NCI-H2196 treated with DMSO at 0.1 percent for 48 hours (cell line): ENCODE measurements around the gene OTOF.

Experiments
- DNase-seq: peaks from one replicate; lab custom pipeline; 2025; ENCODE audit not compliant: unreplicated experiment; lab: John Stamatoyannopoulos, UW

Gene OTOF

DNA sequence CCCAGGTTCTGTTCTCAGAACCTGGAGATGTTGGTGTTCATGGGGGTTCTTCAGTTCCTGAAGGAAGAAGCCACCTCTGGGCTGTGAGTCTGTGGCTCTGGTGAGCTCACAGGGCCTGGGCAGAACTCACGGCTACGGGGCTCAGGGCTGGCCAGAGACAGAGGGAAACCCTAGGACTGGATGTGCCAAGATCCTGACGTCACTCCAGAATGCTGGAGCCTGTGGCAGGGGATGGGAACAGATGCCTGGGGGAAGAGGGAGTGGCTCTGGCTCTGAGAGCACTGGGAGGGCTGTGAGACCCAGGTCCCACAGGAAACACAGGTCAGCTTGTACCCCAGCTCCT lies at the start of gene OTOF:
Gene OTOF (minus strand): TSS at position 214 of the 343 bp plus-strand sequence.
- no peak for DNase-seq

DNA sequence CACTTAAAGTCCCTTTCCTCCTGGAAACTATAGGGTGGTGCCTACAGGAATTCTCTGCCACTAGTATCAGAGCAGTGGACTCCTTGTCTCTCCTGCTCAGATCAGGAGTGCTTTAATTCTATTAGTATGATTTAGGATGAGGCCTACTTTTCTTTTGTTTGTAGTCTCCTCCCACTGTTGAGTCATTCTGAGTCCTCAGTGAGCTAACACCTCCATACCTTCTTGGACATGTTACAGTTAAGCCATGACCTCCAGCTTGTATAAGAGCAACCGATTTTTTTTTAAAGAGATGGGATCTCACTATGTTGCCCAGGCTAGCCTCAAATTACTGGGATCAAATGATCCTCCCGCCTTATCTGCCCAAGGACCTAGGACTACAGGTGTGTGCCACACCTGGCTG lies 48.7 kb upstream of the OTOF start:
- no peak for DNase-seq

DNA sequence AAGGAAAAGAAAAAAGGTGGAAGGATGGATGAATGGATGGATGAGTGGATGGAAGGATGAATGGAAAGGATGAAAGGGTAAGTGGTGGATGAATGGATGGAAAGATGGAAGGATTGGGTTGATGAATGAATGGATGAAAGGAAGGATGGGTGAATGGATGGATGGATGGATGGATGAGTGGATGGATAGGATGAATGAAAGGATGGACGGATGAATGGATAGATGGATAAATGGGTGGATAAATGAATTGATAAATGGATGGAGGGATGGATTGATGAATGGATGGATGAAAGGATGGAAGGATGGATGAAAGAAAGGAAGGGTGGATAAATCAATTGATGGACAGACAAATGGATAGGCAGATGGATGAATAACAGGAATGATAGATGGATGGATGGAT lies 48.2 kb upstream of the OTOF start:
- no peak for DNase-seq

DNA sequence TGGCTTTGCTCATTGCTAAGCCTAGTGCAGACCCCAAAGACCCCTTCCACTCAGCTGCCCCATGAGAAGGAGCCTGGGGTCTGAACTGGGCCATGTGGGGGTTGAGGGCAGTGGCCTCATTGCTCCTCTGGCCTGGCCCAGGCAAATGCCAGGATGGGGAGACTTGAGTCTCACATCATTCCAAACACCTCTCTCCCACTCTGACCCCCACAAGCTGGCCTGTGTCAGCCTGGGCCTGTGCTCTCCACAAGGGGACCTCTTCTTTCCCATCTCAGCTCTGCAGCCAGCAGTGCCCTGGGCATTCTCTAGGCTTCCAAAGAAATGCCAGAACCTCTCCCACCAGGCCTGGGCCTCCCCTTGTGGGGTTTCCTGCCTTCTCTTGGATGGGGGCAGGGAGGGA lies 45.8 kb upstream of the OTOF start:
- no peak for DNase-seq

DNA sequence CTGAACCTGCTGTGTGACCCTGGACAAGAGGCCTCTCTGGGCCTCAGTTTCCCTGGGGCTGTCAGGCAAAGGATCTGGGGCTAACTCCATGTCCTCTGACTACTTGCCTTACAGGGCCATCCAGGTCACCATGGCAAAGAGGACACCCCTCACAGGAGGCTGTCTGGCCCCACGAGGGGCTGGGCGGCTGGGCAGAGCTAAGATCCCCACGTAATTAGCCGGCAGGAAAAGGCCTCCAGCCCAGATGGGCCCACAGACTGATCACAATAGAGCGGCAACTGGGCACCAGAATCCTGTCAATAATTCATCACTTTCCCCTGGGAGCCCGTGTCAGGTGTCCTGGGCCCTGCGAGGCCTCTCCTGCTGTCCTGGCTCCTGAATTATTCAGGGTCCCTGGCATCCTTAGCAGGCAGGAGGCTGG lies 44.8 kb upstream of the OTOF start:
- no peak for DNase-seq

DNA sequence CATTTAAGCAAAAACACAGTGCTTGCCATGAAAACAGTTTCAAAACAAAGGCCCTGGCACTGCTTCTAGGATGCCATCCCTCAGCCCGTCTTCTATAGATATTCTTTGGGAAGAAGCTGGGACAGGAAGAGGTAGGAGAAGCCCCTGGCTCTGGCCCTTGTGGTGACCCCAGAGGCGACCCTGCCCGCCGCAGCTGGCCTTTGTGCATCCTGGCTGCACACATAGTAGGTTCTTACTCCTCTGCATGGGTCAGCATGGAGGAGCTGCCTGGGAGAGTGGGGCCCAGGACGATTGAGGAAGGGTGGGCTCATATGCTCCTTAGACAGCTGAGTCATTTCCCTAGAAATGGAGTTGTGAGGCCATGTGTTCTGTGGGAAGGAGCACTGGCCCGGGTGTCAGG lies 44.4 kb upstream of the OTOF start:
- DNase-seq: no peak

DNA sequence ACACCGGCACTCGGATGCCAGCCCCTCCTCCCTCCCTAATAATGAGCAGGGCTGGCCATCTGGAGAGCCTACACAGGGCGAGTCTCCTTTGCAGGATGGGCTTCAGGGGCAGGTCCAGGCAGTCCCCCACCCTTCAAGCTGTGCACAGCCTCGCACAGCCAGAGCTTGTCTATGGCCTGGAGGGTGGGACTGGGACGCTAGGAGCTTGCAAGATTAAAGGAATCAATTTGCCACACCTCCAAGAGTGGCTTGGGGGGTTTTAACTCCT lies 43.9 kb upstream of the OTOF start:
- no peak for DNase-seq

DNA sequence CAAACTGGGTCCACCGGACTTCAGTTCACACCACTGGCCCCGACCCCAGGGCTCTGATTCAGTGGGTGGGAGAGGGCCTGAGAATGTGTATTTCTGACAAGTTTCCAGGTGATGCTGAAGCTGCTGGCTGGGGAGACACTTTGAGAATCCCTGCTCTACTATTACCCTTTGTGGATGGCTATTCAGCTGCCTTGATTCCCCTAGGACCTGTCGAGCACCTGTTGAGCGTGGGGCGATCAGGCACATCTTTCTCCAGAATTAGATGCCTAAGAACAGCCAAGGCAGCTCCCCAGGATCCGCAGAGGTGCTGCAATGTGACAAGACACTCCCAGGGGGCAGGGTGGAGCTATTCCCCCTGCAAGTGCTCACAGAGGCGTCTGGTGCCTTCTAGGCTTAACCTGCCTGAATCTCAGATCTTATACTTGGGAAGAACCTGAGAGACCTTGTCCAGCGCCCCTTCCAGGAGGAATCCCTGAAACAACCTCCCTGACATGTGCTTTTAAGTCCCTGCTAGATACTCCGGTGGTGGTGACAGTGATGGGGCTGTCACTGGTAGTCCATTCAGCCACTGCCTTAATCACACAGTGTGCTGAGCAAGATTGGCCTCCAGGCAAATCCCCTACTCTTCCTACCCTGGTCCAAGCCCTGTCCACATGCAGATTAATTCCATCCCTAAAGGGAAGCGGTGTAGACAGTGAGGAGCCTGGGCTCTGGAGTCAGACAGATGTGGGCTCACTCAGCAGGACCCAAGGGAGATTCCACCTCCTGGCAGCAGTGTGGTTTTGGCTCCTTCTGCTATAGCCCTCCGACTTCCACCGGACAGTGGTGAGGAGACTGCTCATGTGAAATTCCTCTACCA lies 43.4 kb upstream of the OTOF start:
- DNase-seq: no peak

DNA sequence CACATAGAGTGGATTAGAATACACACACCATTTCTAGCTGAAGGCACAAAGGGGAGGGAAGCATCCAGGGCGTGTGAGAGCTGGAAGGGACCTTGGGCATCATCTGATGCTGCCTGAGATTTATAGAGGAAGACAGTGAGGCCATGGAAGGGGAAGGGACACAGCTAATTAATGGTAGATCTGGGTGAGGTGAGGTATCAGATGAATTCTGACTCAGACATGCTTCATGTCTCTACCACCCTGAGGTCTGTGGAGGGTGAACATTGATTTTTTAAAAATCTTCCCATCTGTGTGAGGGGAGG lies 42.2 kb upstream of the OTOF start:
- no peak for DNase-seq

DNA sequence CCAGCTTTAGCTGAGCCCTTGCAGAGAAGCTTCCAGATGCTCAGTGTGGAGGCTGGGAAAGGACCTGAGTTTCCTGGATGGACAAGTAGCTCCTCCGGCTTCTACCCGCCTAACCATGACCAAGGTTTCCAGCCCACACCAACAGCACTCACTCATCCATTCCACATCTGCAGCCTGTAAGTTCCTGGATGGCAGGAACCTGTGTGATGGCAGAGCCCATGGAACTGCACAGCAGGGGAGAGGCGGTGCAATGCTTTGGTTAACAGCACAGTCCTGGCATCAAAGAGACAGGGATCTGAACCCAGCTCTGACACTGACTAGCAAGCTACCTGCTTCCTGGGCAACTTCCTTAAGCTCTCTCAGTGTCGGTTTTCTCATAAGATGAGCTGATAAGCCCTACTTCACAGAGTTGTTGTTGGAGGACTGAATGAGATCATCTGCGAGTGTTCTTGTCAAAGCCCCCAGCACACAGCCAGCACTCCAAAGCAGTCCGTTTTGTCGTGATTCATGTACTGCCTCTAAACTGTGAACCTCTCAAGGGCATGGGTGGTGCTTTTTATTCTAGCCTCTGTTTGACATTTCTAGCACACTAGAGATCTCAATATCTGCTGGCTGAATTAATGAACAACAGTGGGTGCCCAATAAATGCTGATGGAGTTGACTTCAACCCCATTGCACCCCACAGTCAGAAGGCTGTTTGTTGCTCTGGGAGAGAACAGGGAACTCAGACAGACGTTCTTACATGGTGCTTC lies 41.6 kb upstream of the OTOF start:
- no peak for DNase-seq

DNA sequence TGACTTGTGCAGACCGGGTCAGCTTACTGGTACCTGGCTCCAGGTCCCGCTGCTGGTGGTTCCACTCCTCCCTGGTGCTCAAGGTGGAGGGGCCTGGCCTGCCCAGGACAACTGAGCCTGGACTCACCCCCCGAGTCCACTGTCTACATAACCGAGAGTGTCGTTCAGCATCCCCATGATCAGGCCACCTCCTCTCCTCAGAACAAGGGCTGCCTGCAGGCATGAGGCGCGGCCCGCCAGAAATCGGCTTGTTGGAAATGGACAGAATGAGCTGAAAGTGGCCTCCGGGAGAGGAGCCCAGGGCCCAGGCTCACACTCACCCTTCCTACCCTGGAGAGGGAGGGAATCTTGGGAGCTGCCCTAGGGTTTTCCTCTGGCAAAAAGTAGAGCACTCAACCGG lies 38.9 kb upstream of the OTOF start:
- DNase-seq: no peak

DNA sequence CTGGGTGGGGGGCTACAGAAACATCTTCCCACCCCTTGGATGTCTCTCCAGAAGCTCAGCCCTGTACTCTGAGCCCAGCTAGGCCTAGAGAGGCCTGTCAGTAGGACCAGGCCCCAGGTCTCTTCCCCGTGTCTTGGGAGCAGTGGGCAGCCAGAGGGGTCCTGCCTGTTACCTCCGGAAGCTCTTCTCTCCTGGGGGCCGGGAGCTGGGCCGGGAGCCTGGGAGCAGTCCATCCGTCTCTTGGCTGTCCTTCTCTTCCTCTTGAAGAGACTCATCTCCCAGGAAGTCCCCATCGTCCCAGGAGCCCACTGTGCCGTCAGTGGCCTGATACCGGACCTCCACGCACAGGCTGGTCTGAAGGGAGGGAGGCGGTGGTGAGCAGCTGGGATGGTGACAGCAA lies 38.3 kb upstream of the OTOF start:
- no peak for DNase-seq

DNA sequence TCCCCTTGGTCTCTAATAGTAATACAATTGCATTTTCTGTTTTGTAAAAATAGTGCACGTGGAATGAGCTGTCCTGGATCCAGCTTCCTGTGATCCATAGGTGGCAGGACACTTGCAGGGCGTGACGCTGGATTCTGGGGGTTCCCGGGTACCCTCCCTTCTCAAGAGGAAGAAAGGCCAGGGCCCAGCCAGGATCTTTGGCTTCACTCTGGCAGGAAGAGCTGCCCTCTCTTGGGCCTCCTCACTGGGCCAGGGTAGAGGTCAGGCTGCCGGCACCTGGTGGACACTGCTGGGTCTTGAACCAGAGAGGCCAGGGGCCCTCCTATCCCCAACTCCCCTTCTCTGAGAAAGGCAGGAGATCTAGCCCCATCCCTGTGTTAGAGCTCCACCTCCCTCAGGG lies 37.8 kb upstream of the OTOF start:
- no peak for DNase-seq

DNA sequence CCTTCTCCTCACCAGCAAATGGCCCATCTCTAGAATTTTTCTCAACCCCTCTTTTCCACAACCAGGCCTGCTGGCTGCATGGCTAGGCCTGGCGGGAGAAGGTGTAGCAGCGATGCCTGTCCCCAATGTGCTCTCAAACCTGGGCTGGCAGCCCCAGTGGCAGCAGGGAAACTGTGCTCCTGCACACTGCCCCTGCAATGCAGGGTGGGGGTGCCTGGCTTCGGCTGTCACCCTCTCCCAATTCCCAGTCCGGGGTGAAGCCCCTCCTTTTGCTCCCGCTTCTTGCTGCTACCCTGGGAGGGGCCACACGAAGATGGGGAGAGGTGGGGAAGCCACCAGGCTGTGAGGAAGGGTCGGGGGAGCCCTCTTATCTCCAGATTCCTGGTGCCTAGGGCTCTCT lies 36.1 kb upstream of the OTOF start:
- no peak for DNase-seq

DNA sequence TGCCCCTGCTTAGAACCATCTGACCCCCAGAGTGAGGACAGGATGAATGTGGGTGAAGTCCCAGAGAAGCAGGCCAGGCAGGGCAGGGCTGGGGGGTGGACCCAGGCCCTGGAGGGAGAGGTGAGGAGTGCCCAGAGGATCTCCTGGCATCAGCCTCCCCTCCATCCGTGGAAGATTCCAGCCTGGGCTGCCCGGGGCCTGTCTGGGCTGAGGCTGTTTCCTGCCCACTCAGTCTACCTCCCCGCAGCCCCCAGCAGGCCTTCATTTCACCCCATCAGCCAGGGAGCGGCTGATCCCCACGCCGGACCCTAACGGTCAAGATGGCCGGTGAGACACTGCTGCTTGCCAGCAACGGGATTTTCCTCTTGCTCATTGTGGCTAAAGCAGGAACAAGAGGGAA lies 35.3 kb upstream of the OTOF start:
- no peak for DNase-seq

DNA sequence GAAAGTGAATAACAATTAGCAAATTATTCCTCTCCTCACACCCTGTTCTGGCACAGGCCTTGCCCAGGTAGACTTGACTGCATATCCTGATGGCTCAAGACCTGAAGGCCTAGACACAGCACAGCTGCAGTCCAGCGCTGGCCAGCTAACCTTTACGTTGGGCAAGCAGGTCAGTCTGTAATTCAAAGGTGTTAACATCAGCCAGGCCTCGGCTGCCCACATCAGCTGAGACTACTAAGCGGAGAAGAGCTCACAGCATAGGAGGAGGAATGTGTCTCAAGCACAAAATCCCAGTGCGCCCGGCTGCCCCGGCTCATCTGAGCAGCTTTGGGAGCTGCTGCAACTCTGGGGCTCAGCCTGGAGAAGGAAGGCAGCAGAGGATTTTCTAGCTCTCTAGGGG lies 33.5 kb upstream of the OTOF start:
- DNase-seq: no peak

DNA sequence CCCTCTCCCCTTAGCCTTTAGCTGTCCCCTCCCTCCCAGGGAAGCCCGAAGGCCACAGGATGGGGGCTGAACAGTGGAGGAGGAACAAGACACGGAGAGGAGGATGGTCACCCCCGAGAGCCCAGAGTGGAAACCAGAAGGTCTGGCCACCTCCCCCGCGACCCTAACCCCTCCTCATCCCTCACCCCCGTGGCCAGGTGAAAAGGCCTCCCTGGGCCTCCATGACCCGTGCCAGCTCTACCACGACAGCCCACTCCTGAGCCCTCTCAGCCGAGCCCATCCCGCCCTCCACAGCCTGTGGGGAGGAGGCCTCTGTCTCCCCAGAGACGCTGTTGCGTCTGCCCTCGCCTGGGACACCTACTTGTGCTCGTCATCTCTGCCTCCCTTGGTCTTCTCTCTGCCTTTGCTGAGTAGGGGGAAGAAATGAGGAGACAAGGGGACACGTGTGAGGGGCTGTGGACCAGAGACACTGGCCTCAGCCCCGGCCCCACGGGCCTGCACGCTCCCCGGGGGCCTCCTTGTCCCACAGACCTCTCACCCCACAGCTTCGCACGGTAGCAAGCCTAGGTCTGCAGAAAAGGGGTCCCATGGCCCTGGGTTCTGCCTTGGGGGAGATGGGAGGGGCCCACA lies 32.5 kb upstream of the OTOF start:
- no peak for DNase-seq

DNA sequence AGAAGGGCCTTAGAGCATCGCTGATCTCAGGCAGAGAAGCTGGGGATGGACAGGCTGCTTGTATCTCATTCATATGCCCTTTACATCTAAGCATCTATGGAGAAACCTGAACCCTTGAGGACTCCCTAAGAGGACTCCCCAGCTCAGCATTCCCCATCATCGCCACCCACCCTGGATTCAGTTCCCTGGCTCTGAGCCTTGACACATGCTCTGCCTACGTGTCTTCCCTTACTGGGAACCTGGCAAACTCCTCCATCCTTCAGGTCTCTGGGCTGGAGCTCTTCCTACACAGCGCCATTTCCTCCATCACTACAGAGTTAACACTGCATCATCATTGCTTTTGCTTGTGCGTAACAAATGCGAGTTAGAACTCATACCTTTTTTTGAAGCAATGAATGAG lies 31.2 kb upstream of the OTOF start:
- DNase-seq: no peak

DNA sequence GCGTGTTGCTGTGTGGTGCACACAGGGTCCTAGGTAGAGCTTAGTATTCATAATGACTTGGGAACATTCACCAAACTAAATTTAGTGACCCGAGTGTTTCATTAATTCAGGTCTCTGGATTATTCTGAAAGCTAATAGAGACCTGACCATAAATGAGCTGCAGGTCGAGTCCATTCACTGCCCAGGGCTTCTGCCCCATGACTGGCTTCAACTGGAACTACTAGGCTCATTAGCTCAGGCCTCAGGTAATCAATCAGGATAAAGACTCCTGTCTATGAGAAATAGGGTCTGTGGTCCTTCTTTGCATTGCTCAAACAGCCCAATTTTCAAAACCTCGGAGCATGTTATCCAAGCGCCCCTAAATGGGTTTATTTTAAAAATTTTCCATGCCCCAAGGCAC lies 30.0 kb upstream of the OTOF start:
- no peak for DNase-seq

DNA sequence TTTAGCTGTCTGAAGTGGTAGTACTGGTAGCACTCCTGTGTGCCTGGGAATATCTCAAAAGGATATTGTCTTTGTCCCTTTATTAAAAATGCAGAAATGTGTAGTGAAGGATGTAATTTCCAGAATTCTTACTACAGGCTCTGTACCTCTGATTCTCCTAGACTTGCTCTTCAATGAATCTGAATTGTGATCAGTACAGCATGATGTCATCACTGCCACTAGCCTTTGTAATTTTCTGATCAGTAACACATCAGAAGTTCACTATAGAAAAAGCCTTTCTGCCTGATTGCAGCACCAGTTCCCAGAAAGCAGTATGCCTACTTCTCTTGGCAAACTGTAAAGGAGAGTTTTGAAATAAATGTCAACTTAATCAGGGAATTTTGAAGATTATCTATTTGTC lies 29.2 kb upstream of the OTOF start:
- DNase-seq: no peak

DNA sequence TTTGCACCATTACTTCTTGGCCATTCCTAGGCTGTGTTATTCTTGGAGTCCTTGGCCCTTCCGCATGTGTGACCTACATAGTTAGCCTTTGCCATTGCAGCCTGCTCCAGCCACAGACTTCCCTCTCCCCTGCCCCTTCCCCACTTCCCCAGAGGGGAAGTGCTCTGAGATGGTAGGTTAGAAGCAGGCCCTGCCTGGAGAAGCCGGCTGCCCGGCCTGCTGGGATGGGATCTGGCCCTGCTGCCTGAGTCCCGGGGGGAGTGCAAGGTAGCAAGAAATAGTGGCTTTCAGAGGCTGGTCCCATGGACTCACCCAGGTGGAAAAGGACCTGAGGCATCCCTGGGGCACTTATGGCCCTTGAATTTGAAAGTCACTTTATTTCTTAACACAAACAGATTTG lies 28.4 kb upstream of the OTOF start:
- no peak for DNase-seq

DNA sequence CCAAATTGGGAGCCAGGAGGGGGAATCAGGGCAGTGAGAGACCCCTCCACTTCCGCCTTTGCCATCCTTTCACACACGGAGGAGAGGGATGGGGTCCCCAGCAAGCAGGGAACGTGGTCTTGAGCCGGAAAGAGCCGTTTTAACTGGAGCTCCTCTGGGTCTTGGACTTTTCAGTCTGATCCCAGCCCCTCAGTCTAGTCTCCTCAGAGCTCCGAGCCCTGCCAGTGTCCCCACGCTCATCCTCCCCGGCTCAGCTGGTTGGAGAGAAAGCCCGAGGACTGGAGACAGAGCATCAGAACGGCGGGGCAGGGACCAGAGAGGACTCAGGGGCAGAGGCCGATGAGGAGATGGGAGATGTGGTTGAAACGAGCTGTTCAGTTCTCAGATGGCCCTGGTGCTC lies 26.1 kb upstream of the OTOF start:
- no peak for DNase-seq
